Stimulated activated effector memory CD8-positive, alpha-beta T cell treated with anti-CD3 and anti-CD28 coated beads, Interleukin-12 subunit alpha, Interleukin-12 subunit beta, amount 100 ng/mL, for 72 hours (primary cell): ENCODE measurements around the gene RASSF3.
A peak's percentile ranks its signal among the peaks of the same experiment; 100 is the strongest.
"Not testable (repeated sequence)": the region's sequence is repeated elsewhere in the genome, so short reads cannot be mapped to it uniquely, and the experiment has no call there.

ENCODE experiments used
- ATAC-seq: fragments of 150-1000 bp; cut with Tn5 transposase; 2 replicates; pipeline ENCODE4 v1.10.0; 2021
- DNase-seq, 2 donors: peaks; one replicate each; pipeline ENCODE4 v3.0.0; 2021 to 2022; ENCODE audit warnings: low spot score in 2 of 2
- H3K27ac Mint-ChIP-seq: one replicate; pipeline ENCODE4 v1.8.0; 2022; ENCODE audit warnings: mild to moderate bottlenecking, mixed read lengths
- H3K36me3 Mint-ChIP-seq: one replicate; pipeline ENCODE4 v1.8.0; 2022; ENCODE audit warnings: mild to moderate bottlenecking, mixed read lengths
- H3K4me1 Mint-ChIP-seq: one replicate; pipeline ENCODE4 v1.8.0; 2022; ENCODE audit warnings: mixed read lengths
- H3K4me3 Mint-ChIP-seq: one replicate; pipeline ENCODE4 v1.8.0; 2022; ENCODE audit warnings: mild to moderate bottlenecking, mixed read lengths
- H3K9me3 Mint-ChIP-seq: one replicate; pipeline ENCODE4 v1.8.0; 2022; ENCODE audit warnings: mixed read lengths

The RASSF3 gene

GRCh38 chr12:64682572-64683277 lies 72.4 kb downstream of the RASSF3 start:
- peaks cover 68% of the 10 kb centered on the region for H3K4me1 Mint-ChIP-seq
- ATAC-seq: no peak
- DNase-seq: no peak
- no peaks in the 10 kb centered on the region for H3K9me3 Mint-ChIP-seq
- H3K4me3 Mint-ChIP-seq: no peak overlapping the region
- H3K27ac Mint-ChIP-seq: peak overlapping the region; percentile 93
- H3K36me3 Mint-ChIP-seq: peaks cover 35% of the 10 kb centered on the region

- Mint-ChIP-seq H3K4me3 (peak overlapping the region; percentile 12), H3K36me3 (peaks cover 45% of the 10 kb centered on the region), H3K9me3 (no peaks in the 10 kb centered on the region), H3K27ac (peak overlapping the region; percentile 93), H3K4me1 (peaks cover 68% of the 10 kb centered on the region)
- ATAC-seq: no peak
- no peak for DNase-seq
Observed at GRCh38 chr12:64683816-64684543, 73.7 kb downstream of the RASSF3 start.

- DNase-seq: no peak
- H3K4me1 Mint-ChIP-seq: peaks cover 59% of the 10 kb centered on the region
- peaks cover 47% of the 10 kb centered on the region for H3K36me3 Mint-ChIP-seq
- H3K4me3 Mint-ChIP-seq: peak overlapping the region; percentile 12
- H3K9me3 Mint-ChIP-seq: no peaks in the 10 kb centered on the region
- H3K27ac Mint-ChIP-seq: peak overlapping the region; percentile 93
- ATAC-seq: no peak
Observed at GRCh38 chr12:64685050-64685449, 74.8 kb downstream of the RASSF3 start.

GRCh38 chr12:64685605-64686004 lies 75.3 kb downstream of the RASSF3 start:
- ATAC-seq: no peak
- DNase-seq: no peak
- H3K36me3 Mint-ChIP-seq: peaks cover 47% of the 10 kb centered on the region
- H3K4me3 Mint-ChIP-seq: no peak overlapping the region
- H3K27ac Mint-ChIP-seq: peak overlapping the region; percentile 93
- H3K9me3 Mint-ChIP-seq: no peaks in the 10 kb centered on the region
- peaks cover 55% of the 10 kb centered on the region for H3K4me1 Mint-ChIP-seq

- Mint-ChIP-seq H3K36me3 (peaks cover 67% of the 10 kb centered on the region), H3K4me1 (peaks cover 54% of the 10 kb centered on the region)
Observed at GRCh38 chr12:64687816-64688215, 77.5 kb downstream of the RASSF3 start.

GRCh38 chr12:64688219-64688618 lies 77.9 kb downstream of the RASSF3 start:
- H3K4me3 Mint-ChIP-seq: no peak overlapping the region
- no peaks in the 10 kb centered on the region for H3K9me3 Mint-ChIP-seq
- ATAC-seq: no peak
- H3K36me3 Mint-ChIP-seq: peaks cover 71% of the 10 kb centered on the region
- peaks cover 50% of the 10 kb centered on the region for H3K4me1 Mint-ChIP-seq
- H3K27ac Mint-ChIP-seq: peak overlapping the region; percentile 39
- DNase-seq: no peak

More at GRCh38 chr12:64687816-64688215, 77.5 kb downstream of the RASSF3 start:
- Mint-ChIP-seq H3K4me3 (no peak overlapping the region), H3K9me3 (no peaks in the 10 kb centered on the region), H3K27ac (peak overlapping the region; percentile 39)
- DNase-seq (no peak), ATAC-seq (no peak)

GRCh38 chr12:64688715-64689114 lies 78.4 kb downstream of the RASSF3 start:
- H3K4me3 Mint-ChIP-seq: no peak overlapping the region
- peaks cover 48% of the 10 kb centered on the region for H3K4me1 Mint-ChIP-seq
- H3K27ac Mint-ChIP-seq: peak overlapping the region; percentile 39
- H3K9me3 Mint-ChIP-seq: no peaks in the 10 kb centered on the region
- DNase-seq (no peak), ATAC-seq (no peak)
- H3K36me3 Mint-ChIP-seq: peaks cover 74% of the 10 kb centered on the region

GRCh38 chr12:64690236-64690635 lies 79.9 kb downstream of the RASSF3 start:
- H3K4me1 Mint-ChIP-seq: peaks cover 47% of the 10 kb centered on the region
- not testable (repeated sequence) for DNase-seq, H3K4me3 Mint-ChIP-seq, H3K27ac Mint-ChIP-seq, H3K9me3 Mint-ChIP-seq, ATAC-seq
- H3K36me3 Mint-ChIP-seq: peaks cover 74% of the 10 kb centered on the region

- no peak overlapping the region for H3K4me3 Mint-ChIP-seq
- DNase-seq: no peak
- no peaks in the 10 kb centered on the region for H3K9me3 Mint-ChIP-seq
- H3K36me3 Mint-ChIP-seq: peaks cover 70% of the 10 kb centered on the region
- H3K4me1 Mint-ChIP-seq: peaks cover 44% of the 10 kb centered on the region
- no peak for ATAC-seq
- H3K27ac Mint-ChIP-seq: peak overlapping the region; percentile 62
Observed at GRCh38 chr12:64691227-64691794, 81.0 kb downstream of the RASSF3 start.

- Mint-ChIP-seq H3K4me3 (no peak overlapping the region), H3K27ac (peak overlapping the region; percentile 62), H3K9me3 (no peaks in the 10 kb centered on the region), H3K4me1 (peaks cover 48% of the 10 kb centered on the region), H3K36me3 (peaks cover 70% of the 10 kb centered on the region)
- ATAC-seq (no peak), DNase-seq (no peak)
Observed at GRCh38 chr12:64691795-64692583, 81.7 kb downstream of the RASSF3 start.

- Mint-ChIP-seq H3K36me3 (peaks cover 67% of the 10 kb centered on the region), H3K9me3 (no peaks in the 10 kb centered on the region), H3K4me3 (no peak overlapping the region), H3K27ac (peak overlapping the region; percentile 45), H3K4me1 (peaks cover 42% of the 10 kb centered on the region)
- ATAC-seq: no peak
- DNase-seq: no peak
Observed at GRCh38 chr12:64694130-64695040, 84.1 kb downstream of the RASSF3 start.

GRCh38 chr12:64695550-64695949 lies 85.3 kb downstream of the RASSF3 start:
- peaks cover 44% of the 10 kb centered on the region for H3K4me1 Mint-ChIP-seq

GRCh38 chr12:64696080-64696741 lies 85.9 kb downstream of the RASSF3 start:
- peak overlapping the region; percentile 5 for H3K27ac Mint-ChIP-seq
- DNase-seq (no peak), ATAC-seq (no peak)
- no peaks in the 10 kb centered on the region for H3K9me3 Mint-ChIP-seq
- peaks cover 74% of the 10 kb centered on the region for H3K36me3 Mint-ChIP-seq
- no peak overlapping the region for H3K4me3 Mint-ChIP-seq
- peaks cover 50% of the 10 kb centered on the region for H3K4me1 Mint-ChIP-seq

More at GRCh38 chr12:64695550-64695949, 85.3 kb downstream of the RASSF3 start:
- Mint-ChIP-seq H3K27ac (peak overlapping the region; percentile 5), H3K36me3 (peaks cover 78% of the 10 kb centered on the region), H3K9me3 (no peaks in the 10 kb centered on the region), H3K4me3 (no peak overlapping the region)
- DNase-seq: no peak
- ATAC-seq: no peak
